HL-60 (cell line): ENCODE results near the gene KCNMA1.
A peak's percentile ranks its signal among the peaks of the same experiment; 100 is the strongest.

Experiments used
- DNase-seq, 2 experiments: peaks; one replicate each; pipeline ENCODE4 v3.0.0-alpha.2; 2010 to 2020; ENCODE audit warnings: low read depth in 1 of 2, low spot score in 1 of 2
- H3K27ac ChIP-seq: fragments of 250-450 bp; sonication (Bioruptor Pico); replicated peaks from 2 replicates; pipeline ENCODE4 v1.5.1; 2020; ENCODE audit warnings: mild to moderate bottlenecking, moderate library complexity
- H3K27me3 ChIP-seq: fragments of 250-450 bp; sonication (Bioruptor Pico); 2 replicates; pipeline ENCODE4 v1.5.1; 2021; ENCODE audit warnings: mild to moderate bottlenecking, moderate library complexity; ENCODE audit not compliant: insufficient read depth, poor library complexity, severe bottlenecking
- H3K4me3 ChIP-seq: replicated peaks from 2 replicates; pipeline ENCODE4 v1.5.1; 2011; ENCODE audit warnings: mild to moderate bottlenecking, control low read depth, low read length; ENCODE audit not compliant: insufficient read depth
- GABPA ChIP-seq: IDR thresholded peaks from 2 replicates; pipeline ENCODE4 v1.6.1; 2012; ENCODE audit warnings: low read depth
- POLR2AphosphoS5 ChIP-seq: IDR thresholded peaks from 2 replicates; pipeline ENCODE4 v1.6.1; 2012; ENCODE audit warnings: low read depth
- SPI1 ChIP-seq: IDR thresholded peaks from 2 replicates; pipeline ENCODE4 v1.6.1; 2012; ENCODE audit warnings: low read depth, mild to moderate bottlenecking, borderline replicate concordance
- TF ChIP-seq, protein P1 (sequence below): IDR thresholded peaks from 2 replicates; pipeline ENCODE4 v1.6.1; 2012; ENCODE audit warnings: low read depth; ENCODE audit not compliant: insufficient replicate concordance
- TF ChIP-seq, protein P2 (sequence below): IDR thresholded peaks from one replicate; pipeline ENCODE4 v1.5.1; 2011; ENCODE audit warnings: low read length, control low read depth, inconsistent platforms; ENCODE audit not compliant: insufficient read depth

Gene KCNMA1

DNA sequence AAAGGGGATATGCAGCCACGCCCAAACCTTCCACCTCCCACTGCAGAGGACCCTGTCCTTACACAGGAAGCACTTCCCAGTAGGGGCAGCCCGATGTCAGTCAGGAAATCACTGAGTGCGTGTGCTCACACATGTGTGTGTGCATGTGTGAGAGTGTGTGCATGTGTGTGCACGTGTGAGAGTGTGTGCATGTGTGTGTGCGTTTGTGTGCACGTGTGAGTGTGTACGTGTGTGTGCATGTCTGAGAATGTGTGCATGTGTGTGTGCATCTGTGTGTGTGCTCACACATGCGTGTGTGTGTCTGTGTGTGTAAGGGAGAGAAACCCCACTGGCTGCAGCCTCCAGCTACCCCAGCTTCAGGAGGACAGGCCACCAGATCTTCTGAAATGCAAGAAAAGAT lies 229.3 kb downstream of the KCNMA1 start:
- Histone ChIP-seq H3K27ac (no peak overlapping the region), H3K4me3 (no peak overlapping the region), H3K27me3 (no peaks in the 10 kb centered on the region)
- no peak for DNase-seq
- TF ChIP-seq, protein P1, sequence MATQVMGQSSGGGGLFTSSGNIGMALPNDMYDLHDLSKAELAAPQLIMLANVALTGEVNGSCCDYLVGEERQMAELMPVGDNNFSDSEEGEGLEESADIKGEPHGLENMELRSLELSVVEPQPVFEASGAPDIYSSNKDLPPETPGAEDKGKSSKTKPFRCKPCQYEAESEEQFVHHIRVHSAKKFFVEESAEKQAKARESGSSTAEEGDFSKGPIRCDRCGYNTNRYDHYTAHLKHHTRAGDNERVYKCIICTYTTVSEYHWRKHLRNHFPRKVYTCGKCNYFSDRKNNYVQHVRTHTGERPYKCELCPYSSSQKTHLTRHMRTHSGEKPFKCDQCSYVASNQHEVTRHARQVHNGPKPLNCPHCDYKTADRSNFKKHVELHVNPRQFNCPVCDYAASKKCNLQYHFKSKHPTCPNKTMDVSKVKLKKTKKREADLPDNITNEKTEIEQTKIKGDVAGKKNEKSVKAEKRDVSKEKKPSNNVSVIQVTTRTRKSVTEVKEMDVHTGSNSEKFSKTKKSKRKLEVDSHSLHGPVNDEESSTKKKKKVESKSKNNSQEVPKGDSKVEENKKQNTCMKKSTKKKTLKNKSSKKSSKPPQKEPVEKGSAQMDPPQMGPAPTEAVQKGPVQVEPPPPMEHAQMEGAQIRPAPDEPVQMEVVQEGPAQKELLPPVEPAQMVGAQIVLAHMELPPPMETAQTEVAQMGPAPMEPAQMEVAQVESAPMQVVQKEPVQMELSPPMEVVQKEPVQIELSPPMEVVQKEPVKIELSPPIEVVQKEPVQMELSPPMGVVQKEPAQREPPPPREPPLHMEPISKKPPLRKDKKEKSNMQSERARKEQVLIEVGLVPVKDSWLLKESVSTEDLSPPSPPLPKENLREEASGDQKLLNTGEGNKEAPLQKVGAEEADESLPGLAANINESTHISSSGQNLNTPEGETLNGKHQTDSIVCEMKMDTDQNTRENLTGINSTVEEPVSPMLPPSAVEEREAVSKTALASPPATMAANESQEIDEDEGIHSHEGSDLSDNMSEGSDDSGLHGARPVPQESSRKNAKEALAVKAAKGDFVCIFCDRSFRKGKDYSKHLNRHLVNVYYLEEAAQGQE = no peak
- no peak for TF ChIP-seq GABPA
- TF ChIP-seq POLR2AphosphoS5 = no peak
- TF ChIP-seq, protein P2, sequence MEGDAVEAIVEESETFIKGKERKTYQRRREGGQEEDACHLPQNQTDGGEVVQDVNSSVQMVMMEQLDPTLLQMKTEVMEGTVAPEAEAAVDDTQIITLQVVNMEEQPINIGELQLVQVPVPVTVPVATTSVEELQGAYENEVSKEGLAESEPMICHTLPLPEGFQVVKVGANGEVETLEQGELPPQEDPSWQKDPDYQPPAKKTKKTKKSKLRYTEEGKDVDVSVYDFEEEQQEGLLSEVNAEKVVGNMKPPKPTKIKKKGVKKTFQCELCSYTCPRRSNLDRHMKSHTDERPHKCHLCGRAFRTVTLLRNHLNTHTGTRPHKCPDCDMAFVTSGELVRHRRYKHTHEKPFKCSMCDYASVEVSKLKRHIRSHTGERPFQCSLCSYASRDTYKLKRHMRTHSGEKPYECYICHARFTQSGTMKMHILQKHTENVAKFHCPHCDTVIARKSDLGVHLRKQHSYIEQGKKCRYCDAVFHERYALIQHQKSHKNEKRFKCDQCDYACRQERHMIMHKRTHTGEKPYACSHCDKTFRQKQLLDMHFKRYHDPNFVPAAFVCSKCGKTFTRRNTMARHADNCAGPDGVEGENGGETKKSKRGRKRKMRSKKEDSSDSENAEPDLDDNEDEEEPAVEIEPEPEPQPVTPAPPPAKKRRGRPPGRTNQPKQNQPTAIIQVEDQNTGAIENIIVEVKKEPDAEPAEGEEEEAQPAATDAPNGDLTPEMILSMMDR = no peak
- no peak for TF ChIP-seq SPI1

DNA sequence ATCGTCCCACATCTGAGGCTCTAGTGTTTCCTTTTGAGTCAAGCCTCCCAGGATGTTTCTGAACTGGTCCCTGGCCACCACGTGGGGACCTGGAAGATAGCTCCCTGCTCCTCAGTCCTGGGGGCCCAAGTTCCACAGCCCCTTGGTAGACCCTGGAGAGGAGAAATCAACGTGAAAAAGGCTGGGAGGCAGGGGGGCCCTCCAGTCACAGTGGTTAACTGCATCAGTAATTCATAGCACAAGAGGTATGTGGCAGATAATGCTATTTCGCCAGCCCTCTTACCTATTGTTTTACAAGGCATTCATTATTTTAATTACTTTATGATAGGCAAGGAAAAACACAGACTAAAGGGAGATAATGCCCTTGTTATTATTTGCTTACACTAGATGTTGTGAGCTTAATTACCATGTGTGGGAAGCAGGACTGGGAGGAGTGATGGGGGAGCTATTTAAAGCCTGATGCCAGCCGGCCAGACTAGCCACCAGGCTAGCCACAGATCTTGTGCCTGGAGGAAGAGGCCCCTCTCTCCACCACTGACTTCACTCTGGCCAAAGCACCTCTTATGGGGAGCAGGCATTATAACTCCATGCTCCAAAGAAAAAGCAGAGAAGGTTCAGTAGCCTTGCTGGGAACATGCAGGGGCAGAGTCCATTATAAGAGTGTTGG lies 230.7 kb downstream of the KCNMA1 start:
- H3K27ac ChIP-seq = no peak overlapping the region
- no peak for DNase-seq
- TF ChIP-seq SPI1 = no peak
- TF ChIP-seq GABPA = no peak
- TF ChIP-seq, protein P2 = no peak
- H3K27me3 ChIP-seq = no peaks in the 10 kb centered on the region
- H3K4me3 ChIP-seq = no peak overlapping the region

DNA sequence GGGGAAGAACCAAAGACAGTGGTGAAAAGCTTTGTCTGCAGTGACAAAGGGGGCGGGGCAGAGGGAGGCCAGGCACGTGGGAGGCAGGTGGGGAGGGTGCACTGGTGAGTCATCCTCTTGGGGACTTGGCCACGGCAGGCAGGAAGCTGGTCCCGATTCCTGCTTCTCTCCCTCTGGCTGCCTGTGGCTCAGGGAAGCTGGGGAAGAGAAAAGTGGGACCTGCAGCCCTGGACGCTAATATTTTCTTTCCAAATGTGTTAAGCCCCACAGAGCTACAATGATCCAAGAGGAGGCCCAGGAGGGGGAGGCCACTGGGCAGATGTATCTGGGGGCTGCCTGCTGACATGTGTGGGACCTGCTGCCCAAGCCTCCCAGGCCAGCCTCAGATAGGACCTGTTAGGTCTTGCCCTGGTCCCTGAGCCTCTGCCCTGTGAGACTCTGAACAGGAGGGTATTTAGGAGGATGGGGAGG lies 231.8 kb downstream of the KCNMA1 start:
- peak; percentile 13 to 18 for DNase-seq
- Histone ChIP-seq H3K4me3 (no peak overlapping the region), H3K27ac (no peak overlapping the region), H3K27me3 (no peaks in the 10 kb centered on the region)
- TF ChIP-seq SPI1 = no peak
- TF ChIP-seq, protein P2 = no peak
- no peak for TF ChIP-seq POLR2AphosphoS5
- no peak for TF ChIP-seq GABPA
- TF ChIP-seq, protein P1 = no peak

DNA sequence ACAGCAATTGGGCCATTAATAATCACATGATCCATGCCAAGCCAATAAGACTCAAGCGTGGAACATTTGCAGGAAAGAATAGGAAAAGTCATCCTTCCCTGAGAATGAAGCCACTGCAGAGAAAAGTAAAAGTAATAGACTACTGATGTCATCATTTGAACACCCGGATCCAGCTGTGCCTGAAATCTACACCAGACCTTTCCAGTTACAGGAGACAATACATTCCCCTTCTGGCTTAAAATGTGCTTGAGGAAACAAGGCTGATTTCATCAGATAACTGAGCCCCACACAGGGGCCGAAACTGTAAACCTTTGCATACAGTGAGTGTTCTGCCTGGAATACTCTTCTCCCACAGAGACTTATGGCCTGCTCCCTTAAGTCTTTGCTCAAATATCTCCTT lies 232.8 kb downstream of the KCNMA1 start:
- Histone ChIP-seq H3K27me3 (no peaks in the 10 kb centered on the region), H3K4me3 (no peak overlapping the region), H3K27ac (no peak overlapping the region)
- TF ChIP-seq, protein P2 = no peak
- TF ChIP-seq POLR2AphosphoS5 (no peak), SPI1 (no peak), GABPA (no peak)
- TF ChIP-seq, protein P1 = no peak
- no peak for DNase-seq
